Measurements from ENCODE around the gene WDR33. TPM values are rescaled to one million over a fixed set of nuclear protein-coding genes. Genes with fewer than 3 reads are reported as not detected.

WDR33 gene
- total RNA-seq, 2 donors from 2014 or later = 70.8 to 80.5 TPM

DNA sequence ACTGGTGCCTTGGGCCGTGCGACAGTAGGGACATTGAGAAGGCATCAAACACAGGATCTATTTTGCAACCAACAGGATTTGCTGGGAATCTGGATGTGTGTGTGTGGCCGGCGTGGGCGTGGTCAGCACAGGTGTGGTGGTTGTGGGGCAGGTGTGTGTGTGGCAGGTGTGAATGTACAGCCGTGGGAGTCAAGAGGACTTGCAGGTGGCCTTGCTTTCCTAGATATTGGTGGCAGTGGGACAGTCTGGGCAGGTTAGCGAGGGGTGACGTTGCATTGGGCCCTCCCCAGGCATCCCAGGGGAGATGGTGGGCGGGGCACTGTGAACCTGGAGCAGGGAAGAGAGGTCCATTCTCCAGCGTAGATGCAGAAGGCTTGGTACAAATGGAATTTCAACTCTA lies 132.4 kb downstream of the WDR33 start:
- H3K9me3 Mint-ChIP-seq = no peaks in the 10 kb centered on the region
- ATAC-seq (no peak), DNase-seq (ENCODE audit: low spot score in 2 of 2) (no peak)
- no peak overlapping the region for H3K27ac Mint-ChIP-seq
- no peaks in the 10 kb centered on the region for H3K36me3 Mint-ChIP-seq

DNA sequence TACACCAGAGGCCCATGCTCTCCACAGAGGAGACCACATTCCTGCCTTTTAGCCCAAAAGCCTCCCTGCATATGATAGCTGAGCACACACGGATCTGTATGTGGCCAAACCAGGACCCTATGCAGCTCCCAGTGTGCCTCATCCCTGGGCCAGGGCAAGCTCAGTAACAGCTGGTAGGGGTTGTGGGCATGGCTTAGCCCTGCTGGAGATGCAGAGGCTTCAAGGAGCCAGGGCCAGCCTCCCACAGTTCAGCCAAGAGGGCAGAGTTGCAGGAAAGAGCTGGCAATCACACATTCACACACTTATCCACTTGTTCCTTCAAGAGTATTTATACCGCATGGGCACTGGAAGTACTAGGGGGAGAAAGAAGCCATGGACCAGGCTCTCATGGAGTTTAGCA lies 134.1 kb downstream of the WDR33 start:
- H3K9me3 Mint-ChIP-seq = no peaks in the 10 kb centered on the region
- no peaks in the 10 kb centered on the region for H3K36me3 Mint-ChIP-seq
- DNase-seq (ENCODE audit: low spot score in 2 of 2) (no peak), ATAC-seq (no peak)
- H3K27ac Mint-ChIP-seq = no peak overlapping the region

DNA sequence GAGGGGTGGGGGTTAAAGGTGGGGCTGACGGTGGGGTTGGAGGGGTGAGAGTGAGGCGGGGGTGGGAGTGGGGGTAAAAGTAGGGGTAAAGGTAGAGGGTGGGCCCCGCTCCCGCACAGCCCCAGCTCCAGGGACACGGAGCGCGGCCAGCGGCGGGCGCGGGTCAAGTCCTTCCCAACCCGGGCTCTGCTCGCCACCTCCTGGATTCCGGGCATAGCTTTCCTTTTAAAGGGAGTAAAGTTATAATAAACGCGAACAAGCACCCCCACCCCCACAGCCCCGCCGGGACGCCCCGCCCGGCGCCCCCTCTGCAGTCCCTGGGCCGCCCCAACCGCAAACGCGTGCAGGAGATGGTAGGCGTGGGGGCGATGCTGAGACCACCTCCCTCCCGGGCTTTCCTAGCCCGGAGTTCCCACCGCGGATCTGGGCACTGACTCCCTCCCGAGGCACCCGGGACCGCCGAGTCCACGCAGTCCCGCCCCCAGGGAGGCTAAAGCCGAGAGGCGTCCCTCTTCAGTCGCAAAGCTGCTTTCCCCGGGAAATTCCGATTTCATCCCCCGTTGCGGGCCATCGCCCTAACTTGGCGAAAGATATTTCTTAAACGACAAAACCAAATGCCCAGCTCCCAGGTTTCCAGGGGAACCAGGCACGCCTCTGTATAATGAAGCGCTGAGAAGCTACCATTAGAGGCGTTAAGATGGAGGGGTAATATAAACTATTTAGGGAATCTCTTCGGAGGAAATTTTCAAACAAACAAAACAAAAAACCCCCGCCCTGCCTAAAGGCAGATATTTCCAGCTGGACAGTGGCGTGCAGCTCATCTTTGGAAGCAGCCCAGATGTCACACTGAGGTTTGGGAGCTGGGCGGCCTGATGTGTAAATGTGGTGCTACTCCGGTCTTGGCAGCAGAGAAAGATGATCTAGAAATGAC lies 135.4 kb downstream of the WDR33 start, which contains the start of gene LIMS2:
TSS of gene LIMS2 (minus strand) at position 200 of the 931 bp plus-strand sequence. CDS start 506 bp downstream, outside the sequence.
- no peak for ATAC-seq
- no peaks in the 10 kb centered on the region for H3K9me3 Mint-ChIP-seq
- DNase-seq (ENCODE audit: low spot score in 2 of 2) = no peak
- H3K27ac Mint-ChIP-seq = no peak within 1 kb of the TSS
- no peaks in the 10 kb centered on the region for H3K36me3 Mint-ChIP-seq

DNA sequence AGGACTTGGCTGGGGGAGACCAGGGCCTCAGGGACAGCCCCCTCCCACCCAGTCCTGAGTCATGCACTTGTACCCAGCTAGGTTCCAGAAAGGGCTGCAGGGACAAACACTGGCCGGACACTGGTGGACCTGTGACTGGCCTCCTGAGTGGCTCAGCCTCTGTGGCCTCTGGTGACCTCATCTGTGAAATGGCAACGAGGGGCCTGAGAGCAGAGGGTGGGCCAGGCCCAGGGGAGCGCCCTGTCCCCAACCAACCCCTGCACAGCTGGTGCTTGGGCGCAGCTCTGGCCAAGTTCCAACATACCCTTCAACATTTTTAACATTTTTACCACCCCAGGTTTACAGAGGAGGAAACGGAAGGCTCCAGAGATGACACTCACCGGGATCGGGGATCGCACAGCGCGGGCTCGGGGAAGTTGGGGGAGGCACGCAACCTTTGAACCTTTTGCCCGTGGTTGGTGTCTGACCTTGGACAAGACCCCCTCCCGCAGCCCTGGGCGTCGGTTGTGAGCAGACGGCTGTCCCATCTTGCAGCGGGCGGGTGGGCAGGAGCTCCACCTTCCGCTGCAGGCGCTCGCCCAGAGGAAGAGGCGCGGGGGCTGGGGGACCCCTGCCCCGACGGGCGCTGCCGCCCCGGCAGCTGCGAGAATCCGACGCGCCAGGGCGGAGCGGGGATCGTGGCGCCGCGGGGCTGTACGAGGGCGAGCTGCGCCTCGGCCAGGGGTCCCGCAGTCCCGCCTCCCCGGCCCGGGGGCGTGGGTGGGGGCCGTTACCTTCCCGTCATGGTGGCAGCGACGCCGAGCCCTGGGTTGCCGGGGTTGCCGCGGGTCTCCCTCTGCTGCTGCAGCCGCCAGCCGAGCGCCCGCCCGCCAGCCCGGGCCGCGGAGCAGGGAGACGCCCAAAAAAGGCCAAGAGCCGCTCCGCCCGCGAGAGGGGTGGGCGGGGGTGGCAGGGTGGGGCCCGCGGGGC lies 136.4 kb downstream of the WDR33 start:
- peak; percentile 31 to 39 for DNase-seq (ENCODE audit: low spot score in 2 of 2)
- ATAC-seq = peak; percentile 53 to 54
- Mint-ChIP-seq H3K9me3 (no peaks in the 10 kb centered on the region), H3K36me3 (no peaks in the 10 kb centered on the region), H3K27ac (no peak overlapping the region)

DNA sequence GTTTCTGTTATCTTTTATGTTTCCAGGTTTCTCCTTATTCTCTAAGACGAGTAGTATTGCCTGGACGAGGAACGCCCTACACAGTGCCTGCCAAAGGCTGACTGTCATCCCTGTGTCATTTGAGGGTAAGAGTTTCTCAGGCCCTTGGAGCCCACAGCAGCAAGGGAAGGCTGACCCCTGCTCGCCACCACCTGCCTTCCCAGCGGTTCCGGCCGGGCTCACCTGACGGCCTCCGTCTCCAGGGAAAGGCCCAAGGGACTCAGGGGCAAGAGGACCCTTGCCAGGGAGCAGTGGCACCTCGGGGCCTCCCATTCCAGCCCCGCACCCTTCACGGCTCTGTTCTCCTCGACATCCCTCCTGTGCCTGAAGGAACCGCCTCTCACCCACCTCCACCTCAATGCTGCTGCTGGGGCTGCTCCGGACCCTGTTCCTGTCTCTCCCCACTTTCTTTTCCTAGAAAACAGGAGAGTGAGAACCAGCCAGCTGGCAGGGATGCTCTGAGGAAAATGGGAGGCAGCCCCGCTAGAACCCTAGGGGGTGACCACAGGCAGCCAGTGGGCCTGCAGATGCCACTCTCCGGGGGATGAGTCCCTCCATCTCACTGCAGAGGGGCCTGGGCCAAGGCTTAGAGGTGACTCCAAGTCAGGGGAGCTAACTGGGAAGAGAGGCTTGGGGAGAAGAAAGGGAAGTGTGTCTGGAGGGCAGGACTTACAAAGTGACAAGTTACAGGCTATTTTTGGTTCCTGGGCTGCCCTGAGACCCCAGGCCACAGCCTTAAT lies 137.5 kb downstream of the WDR33 start:
- Mint-ChIP-seq H3K36me3 (no peaks in the 10 kb centered on the region), H3K27ac (no peak overlapping the region)

DNA sequence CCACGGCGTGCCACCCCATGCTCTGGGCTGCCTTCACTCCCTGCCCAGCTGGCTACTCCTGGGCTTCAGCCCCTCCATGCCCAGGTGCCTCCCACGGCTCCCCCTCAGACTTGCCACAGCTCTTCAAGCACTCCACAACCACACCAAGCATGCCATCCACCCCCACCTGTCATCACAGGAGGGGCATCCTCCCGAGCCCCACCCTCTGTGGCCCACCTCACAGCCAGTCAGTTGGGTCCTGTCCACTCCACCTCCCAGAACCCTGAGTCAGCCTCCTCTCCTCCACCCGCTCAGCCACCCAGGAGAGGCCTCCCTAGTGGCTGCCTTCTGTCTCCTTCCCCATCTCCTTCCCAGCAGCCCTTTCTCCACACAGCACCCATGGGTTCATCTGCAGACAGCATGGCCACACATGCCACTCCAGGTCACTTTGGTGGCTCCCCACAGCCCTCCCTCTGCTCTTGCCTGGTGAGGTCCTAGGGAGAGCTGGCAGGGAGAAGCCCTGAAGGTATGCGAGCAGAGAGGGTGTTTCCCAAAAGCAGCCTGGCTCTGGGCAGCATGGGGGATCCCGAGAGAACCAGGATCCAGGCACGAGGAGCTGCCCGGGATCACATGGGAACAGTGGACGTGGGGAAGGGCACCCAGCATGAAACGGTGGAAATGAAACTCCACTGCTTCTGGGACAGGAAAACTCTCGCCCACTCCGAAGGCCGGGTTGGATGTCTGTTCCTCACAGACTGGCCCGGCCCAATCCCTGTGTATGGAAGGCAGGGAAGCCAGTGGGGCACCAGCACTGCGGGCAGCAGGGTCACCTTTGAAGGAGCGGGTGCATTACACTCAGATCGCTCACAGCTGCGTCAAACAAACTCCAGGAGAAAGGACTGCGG lies 138.4 kb downstream of the WDR33 start:
- DNase-seq (ENCODE audit: low spot score in 2 of 2) = no peak
- no peak overlapping the region for H3K27ac Mint-ChIP-seq
- H3K36me3 Mint-ChIP-seq = no peaks in the 10 kb centered on the region
- no peak for ATAC-seq
- no peaks in the 10 kb centered on the region for H3K9me3 Mint-ChIP-seq

More for the DNA sequence above, 137.5 kb downstream of the WDR33 start:
- ATAC-seq (no peak), DNase-seq (ENCODE audit: low spot score in 2 of 2) (no peak)
- no peaks in the 10 kb centered on the region for H3K9me3 Mint-ChIP-seq

DNA sequence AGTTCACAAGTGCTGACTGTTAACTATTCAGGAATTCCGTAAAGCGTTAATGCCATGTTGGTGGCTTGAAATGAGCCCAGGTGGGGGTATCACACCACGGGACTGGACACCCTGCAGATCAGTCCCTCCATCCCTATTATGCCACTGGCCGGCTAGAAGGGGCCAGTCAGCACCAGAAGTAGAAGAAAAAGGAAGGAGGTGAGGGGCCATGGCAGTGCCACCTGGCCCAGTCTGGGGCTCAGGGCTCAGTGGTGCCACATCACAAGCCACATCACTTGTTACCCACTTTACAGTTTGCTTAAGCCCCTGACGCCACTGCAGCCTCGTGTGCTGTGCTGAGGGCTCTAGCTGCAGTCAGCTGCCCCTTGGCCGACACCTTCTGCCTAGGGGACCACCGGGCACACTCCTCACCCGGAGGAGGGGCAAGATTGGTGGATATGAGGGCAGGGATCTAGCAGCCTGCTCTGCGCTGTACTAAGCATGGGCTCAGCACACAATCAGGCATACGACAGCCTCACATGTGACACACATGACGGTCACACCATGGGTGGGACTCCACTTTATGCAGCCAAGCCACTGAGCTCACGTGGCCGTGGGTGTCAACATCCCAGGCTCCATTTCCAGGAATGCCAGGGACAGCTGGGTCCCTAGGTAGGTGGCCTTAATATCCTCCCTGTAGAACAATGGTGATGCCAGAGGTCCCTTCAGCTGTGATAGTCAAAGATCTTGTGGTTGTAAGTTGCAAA lies 139.2 kb downstream of the WDR33 start:
- DNase-seq (ENCODE audit: low spot score in 2 of 2) (no peak), ATAC-seq (no peak)
- Mint-ChIP-seq H3K9me3 (no peaks in the 10 kb centered on the region), H3K27ac (no peak overlapping the region), H3K36me3 (no peaks in the 10 kb centered on the region)

DNA sequence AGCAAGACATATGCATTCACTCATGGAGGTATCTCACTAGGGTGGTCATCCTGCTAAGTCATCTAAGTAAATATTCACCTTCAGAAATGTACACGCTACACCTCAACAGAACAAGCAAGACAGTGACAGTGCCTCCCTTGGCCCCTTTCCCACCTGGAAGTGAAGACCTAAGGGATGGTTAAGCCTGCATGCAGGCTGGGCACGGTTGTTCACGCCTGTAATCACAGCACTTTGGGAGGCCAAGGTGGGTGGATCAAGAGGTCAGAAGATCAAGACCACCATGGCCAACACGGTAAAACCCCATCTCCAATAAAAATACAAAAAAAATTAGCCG lies 140.0 kb downstream of the WDR33 start:
- Mint-ChIP-seq H3K9me3 (no peaks in the 10 kb centered on the region), H3K27ac (no peak overlapping the region), H3K36me3 (no peaks in the 10 kb centered on the region)
- no peak for DNase-seq (ENCODE audit: low spot score in 2 of 2)
- no peak for ATAC-seq

DNA sequence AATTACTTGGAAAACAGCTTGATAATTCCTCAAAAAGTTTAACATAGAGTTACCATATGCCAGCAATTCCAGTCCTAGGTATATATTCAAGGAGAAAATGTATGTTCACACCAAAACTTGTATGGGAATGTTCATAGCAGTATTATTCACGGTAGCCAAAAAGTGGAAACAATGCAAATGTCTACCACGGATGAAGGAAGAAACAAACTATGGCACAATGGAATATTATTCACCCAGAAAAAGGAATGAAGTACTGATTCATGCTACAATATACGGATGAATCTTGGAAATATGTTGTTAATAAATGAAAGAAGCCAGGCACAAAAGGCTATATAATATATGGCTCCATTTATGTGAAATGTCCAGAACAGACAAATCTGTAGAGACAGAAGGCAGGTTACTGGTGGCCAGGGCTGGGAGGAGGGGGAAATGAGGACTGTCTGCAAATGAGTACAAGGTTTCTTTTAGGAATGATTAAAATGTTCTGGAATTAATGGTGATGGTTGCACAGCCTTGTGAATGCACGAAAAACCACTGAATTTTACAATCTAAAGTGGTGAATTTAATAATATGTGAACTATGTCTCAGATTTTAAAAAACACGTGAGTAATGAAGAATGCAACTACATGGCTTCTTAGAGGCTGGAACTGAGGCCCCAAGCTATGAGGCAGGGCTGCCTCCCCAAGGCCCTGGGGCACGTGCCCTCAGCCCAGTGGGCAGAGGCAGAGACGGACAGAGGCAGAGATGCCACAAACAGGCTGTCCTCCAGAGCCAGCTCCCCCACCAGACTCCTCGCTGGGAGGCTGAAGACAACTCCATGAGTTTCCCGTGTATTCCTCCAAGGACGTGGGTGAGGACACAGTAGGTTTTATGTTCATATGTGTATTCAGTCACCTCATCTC lies 140.7 kb downstream of the WDR33 start:
- no peak for ATAC-seq
- no peak for DNase-seq (ENCODE audit: low spot score in 2 of 2)
- no peak overlapping the region for H3K27ac Mint-ChIP-seq
- H3K36me3 Mint-ChIP-seq = no peaks in the 10 kb centered on the region
- H3K9me3 Mint-ChIP-seq = no peaks in the 10 kb centered on the region

DNA sequence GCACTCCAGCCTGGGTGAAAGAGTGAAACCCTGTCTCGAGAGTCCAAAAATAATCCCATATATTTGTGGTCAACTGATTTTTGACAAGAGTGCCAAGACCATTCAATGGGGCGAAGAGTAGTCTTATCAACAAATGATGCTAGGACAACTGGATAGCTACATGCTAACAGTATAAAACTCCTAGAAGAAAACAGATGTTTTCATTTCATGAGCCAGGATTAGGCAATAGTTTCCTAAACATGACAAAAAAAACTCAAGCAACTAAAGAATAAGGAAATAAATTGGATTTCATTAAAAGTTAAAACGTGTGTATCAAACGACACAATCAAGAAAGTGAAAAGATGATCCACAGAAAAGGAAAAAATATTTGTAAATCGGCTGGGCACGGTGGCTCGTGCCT lies 141.9 kb downstream of the WDR33 start:
- H3K9me3 Mint-ChIP-seq = no peaks in the 10 kb centered on the region
- H3K36me3 Mint-ChIP-seq = no peaks in the 10 kb centered on the region
- ATAC-seq (no peak), DNase-seq (ENCODE audit: low spot score in 2 of 2) (no peak)
- no peak overlapping the region for H3K27ac Mint-ChIP-seq

DNA sequence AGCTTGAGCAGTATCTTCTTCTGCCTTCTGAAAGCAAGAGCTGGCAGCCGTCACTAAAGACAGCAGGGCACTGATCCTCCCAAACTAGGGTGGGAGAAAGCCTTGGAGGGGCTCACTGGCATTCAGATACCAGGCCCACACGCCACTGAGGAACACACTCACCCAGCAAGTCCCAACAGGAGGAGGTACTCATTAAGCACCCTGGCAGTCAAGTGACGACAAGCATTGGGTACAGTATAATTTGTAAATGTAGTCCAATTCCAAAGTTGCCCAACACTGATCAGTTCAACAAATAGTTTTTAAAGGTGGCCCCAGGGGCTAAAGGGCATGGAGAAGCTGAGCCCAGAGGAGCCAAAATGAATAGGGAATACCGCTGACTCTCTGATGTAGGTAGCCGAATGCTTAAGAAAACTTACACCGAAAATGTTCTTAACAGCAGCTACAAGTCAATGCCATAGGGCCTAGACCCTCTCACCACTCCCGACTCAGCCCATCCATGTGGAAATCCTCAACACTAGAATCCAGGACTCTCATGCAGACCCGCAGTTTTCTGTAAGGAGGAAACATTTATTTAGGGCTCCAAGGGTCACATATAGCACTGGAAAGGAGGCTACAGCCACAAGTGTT lies 145.6 kb downstream of the WDR33 start:
- Mint-ChIP-seq H3K36me3 (no peaks in the 10 kb centered on the region), H3K27ac (no peak overlapping the region), H3K9me3 (no peaks in the 10 kb centered on the region)
- peak in 1 of 2 donors; percentile 18 for DNase-seq (ENCODE audit: low spot score in 2 of 2)
- no peak for ATAC-seq

DNA sequence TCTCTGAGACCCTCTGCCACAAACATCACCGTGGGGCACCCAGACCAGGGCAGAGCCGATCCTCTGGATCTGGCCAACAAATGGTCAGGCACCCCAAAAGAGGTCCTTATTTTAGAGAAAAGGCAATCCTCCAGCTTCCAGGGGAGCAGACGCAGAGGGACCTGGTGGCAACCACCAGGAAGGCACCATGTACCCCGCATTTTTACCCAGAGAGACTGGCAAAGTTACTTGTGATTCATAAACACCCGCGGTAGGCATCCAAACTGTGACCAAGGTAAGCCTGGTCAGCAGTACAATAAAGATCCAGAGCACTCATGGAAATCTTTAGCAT lies 146.1 kb downstream of the WDR33 start:
- no peaks in the 10 kb centered on the region for H3K36me3 Mint-ChIP-seq
- DNase-seq (ENCODE audit: low spot score in 2 of 2) = no peak
- no peak overlapping the region for H3K27ac Mint-ChIP-seq
- H3K9me3 Mint-ChIP-seq = no peaks in the 10 kb centered on the region
- ATAC-seq = no peak

DNA sequence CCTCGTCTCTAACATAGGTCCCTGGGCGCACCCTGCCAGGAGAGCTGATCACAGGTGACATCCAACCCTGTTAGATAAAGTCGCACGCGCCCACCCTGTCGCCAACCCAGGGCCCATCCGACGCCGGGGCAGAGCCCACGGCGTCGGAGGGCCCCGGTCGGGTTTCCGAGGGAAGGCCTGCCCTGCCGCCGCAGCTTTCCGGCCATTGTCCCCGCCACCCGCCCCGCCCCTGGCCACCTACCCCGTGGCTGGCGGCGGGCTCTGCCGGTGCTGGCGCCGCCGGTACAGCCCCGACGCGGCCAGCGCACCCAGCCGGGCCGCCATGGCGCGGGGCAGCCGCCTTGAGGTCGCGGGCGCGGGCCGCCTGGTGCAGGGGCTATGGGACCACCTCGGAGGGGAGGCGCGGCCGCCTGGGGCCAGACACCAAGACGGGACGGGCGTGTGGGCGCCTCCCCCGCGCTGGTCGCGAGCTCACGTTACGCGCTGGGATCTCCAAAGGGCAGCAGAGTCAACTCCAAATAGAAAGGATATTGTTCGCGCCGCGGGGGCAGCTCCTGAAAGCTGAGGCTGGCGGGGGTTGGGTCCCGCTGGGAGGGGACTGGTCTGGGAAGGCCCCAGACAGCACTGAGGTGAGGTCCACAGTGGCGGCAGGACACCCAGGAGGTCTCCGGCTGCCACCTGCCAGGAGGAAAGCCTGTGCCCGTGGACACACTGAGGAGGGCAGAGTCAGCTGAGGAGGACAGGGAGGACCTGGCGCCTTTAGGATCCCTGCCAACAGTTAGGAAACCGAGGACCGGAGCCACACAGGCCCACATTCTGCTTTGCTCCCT lies 146.7 kb downstream of the WDR33 start:
- no peaks in the 10 kb centered on the region for H3K9me3 Mint-ChIP-seq
- H3K27ac Mint-ChIP-seq = no peak overlapping the region
- DNase-seq (ENCODE audit: low spot score in 2 of 2) = peak in 1 of 2 donors; percentile 44
- H3K36me3 Mint-ChIP-seq = no peaks in the 10 kb centered on the region
- ATAC-seq = no peak

Measured in activated naive CD4-positive, alpha-beta T cell treated with anti-CD3 and anti-CD28 coated beads, Interleukin-2, amount 50 U/mL, for 72 hours (primary cell).